Left forelimb (tissue), 1 donor: ENCODE data around the gene SIMC1.
"Not testable (repeated sequence)": the region's sequence is repeated elsewhere in the genome, so short reads cannot be mapped to it uniquely, and the experiment has no call there.

Experiments
- DNase-seq: peaks from one replicate; pipeline ENCODE4 v3.0.0-alpha.2; 2018; ENCODE audit warnings: low spot score

Gene SIMC1

DNA sequence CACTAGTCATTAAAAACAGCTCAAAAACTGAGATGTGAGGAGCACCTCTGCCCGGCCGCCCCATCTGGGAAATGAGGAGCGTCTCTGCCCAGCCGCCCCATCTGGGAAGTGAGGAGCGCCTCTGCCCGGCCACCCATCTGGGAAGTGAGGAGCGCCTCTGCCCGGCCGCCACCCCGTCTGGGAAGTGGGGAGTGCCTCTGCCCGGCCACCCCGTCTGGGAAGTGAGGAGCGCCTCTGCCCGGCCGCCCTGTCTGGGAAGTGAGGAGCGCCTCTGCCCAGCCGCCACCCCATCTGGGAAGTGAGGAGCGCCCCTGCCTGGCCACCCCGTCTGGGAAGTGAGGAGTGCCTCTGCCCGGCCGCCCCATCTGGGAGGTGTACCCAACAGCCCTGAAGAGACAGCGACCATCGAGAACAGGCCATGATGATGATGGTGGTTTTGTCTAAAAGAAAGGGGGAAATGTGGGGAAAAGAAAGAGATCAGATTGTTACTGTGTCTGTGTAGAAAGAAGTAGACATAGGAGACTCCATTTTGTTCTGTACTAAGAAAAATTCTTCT, 23.7 kb upstream of the SIMC1 start:
- not testable (repeated sequence) for DNase-seq

- DNase-seq: not testable (repeated sequence)
Observed at GRCh38 chr5:176216393-176216916, 21.8 kb upstream of the SIMC1 start.

GRCh38 chr5:176217188-176217729, 21.0 kb upstream of the SIMC1 start:
- not testable (repeated sequence) for DNase-seq

- DNase-seq: not testable (repeated sequence)
Observed at GRCh38 chr5:176217764-176218163, 20.5 kb upstream of the SIMC1 start.

- DNase-seq: not testable (repeated sequence)
Observed at GRCh38 chr5:176222006-176222405, 16.2 kb upstream of the SIMC1 start.

- DNase-seq: not testable (repeated sequence)
Observed at GRCh38 chr5:176228358-176228757, 9.9 kb upstream of the SIMC1 start.

DNA sequence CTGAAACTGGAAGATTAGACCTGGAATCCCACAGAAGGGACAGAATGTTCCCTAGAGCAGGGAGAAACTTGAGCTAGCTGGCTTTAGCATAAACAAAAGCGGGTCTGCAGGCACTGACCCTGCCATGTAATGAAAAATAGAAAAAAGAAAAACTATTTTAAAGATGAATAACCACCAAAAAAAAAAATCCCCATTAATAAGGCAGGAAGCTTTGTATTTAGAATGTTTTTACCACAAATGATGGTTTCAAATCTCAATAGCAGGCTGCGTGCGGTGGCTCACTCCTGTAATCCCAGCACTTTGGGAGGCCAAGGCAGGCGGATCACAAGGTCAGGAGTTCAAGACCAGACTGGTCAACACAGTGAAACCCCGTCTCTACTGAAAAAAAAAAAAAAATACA, 5.0 kb upstream of the SIMC1 start:
- DNase-seq: not testable (repeated sequence)

DNA sequence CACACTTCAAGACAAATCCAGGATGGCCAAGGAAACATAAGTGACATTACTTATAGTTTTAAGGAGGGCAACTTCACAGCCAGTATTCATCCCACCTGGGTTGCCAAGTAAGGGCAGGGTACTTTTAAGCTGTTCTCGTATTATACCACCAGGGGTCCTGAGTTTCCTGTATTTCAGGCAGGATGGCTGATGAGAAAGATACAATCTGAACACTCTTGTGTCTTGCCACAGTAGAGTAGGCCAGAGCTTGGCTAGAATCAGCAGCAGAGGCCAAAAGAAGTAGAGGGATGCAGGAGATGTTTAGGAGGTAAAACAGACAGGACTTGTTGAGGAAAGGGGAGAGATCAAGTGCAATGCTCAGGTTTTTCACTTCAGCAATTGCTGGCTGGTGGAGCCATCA, 3.1 kb upstream of the SIMC1 start:
- not testable (repeated sequence) for DNase-seq

DNA sequence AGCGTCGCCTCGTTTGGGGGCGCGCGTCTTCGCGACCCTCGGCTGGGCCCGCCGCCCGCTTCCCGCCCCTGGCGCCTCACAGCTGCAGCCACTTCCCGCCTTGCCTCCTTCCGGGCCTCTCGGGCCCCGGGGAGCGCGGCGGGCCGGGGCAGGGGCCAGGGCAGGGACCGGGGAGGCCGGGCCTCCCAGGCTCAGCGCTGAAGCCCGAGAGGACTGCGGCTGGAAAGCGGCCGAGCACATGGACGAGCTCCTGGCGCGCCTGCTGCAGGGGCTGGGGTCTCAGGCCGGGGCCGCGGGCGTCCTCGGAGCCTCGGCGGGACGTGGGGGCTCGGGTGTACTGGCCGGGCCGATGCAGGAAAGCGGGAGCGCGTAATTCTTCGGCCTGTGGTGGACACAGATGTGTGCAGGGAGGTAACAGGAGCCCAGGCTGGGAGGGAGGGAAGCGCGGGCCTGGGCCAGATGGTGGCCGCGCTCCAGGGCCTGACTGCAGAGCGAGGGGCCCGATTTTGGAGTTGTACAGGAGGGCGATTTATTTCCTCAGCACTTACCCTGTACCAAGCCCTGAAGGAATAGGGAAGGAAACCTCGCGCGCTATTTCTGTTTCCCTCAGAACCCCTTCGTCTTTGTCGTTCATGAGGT, 540 bp downstream of the SIMC1 start:
- DNase-seq: not testable (repeated sequence)

GRCh38 chr5:176239304-176239703, 1.1 kb downstream of the SIMC1 start:
- not testable (repeated sequence) for DNase-seq

DNA sequence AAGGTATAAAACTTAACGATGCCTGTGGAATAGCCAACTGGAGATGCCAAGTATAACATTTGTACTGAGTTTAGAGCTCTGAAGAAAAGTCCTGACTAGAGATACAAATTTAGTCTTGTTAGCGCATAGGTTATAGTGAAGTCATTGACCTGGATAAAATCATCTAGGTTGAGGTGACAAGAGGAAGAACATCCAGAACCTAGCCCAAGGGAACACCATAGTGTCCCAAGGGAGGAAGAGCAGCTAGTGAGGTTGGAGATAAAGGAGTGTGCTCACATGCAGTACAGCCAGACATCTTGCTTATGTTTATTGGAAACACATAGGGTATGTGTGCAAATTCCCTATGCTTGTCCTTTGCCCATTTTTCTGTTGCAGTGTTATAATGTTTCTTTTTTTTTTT, 6.1 kb downstream of the SIMC1 start:
- DNase-seq: not testable (repeated sequence)

GRCh38 chr5:176245074-176245473, 6.8 kb downstream of the SIMC1 start:
- DNase-seq: not testable (repeated sequence)

- not testable (repeated sequence) for DNase-seq
Observed at GRCh38 chr5:176245489-176245888, 7.3 kb downstream of the SIMC1 start.

DNA sequence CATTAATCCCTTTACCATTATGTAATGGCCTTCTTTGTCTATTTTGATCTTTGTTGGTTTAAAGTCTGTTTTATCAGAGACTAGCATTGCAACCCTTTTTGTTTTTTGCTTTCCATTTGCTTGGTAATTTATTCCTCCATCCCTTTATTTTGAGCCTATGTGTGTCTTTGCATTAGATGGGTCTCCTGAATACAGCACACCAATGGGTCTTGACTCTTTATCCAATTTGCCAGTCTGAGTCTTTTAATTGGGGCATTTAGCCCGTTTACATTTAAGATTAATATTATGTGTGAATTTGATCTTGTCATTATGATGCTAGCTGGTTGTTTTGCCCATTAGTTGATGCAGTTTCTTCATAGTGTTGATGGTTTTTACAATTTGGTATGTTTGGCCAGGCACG, 12.5 kb downstream of the SIMC1 start:
- not testable (repeated sequence) for DNase-seq

DNA sequence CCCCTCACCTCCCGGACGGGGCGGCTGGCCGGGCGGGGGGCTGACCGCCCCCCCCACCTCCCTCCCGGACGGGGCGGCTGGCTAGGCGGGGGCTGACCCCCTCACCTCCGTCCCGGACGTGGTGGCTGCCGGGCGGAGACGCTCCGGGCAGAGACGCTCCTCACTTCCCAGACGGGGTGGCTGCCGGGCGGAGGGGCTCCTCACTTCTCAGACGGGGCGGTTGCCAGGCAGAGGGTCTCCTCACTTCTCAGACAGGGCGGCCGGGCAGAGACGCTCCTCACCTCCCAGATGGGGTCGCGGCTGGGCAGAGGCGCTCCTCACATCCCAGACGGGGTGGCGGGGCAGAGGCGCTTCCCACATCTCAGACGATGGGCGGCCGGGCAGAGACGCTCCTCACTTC, 13.9 kb downstream of the SIMC1 start:
- not testable (repeated sequence) for DNase-seq

DNA sequence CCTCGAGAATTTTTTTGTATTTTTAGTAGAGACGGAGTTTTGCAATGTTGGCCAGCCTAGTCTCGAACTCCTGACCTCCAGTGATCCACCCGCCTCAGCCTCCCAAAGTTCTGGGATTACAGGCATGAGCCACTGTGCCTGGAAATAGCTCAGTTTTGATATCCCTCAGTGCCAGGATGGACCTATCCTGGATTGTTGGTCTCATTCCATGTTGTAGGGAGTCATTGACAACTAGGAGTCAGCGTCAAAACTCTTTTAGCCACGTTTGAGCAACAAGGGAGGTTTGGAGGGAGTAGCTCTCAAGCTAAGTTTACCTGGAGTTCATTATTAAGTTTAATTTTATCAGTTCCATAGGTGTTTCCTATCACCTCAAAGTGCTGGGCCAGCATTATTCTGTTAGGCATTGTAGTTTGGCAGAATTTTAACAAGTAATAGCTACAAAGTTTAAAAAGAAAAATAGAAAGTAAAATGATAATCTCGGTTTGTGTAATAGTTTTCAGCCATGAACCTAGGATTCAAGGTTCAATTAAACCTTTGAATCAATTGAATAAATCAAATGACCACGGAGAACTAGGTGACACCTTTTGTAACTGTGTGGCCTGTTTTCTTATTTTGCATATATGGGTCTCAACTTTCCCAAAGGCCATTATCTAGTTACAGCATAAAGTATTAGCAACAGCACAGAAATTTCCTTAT, 15.3 kb downstream of the SIMC1 start:
- not testable (repeated sequence) for DNase-seq

- not testable (repeated sequence) for DNase-seq
Observed at GRCh38 chr5:176254066-176254393, 15.8 kb downstream of the SIMC1 start.

- not testable (repeated sequence) for DNase-seq
Observed at GRCh38 chr5:176257871-176258505, 19.8 kb downstream of the SIMC1 start.

GRCh38 chr5:176260682-176261081, 22.5 kb downstream of the SIMC1 start:
- DNase-seq: not testable (repeated sequence)

DNA sequence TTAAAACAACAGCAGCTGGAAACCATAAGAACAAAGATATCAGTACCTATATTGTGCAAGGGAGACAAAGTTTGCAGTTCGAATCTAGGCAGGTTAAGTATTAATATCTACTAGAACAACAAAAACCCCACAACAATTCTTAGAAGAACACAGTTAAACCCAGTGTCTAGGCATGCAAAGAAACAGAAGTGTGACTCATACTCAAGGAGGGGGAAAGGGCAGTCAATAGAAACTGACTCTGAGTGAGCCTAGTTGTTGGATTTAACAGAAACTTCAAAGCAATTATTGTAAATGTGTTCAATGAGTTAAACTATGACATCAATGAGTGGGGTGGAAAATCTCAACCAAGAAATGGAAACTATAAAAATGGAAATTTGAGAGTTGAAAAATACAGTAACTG, 28.2 kb downstream of the SIMC1 start:
- DNase-seq: not testable (repeated sequence)

GRCh38 chr5:176289018-176289417, 50.8 kb downstream of the SIMC1 start:
- not testable (repeated sequence) for DNase-seq
